Activated CD4-positive, alpha-beta T cell treated with anti-CD3 and anti-CD28 coated beads, Interleukin-2, Interleukin-6, amounts not matched to agents 100 ng/mL and 50 ng/mL, durations not matched to agents 16 hours and 8 hours (primary cell): ENCODE results near the gene HNRNPLL.
A peak's percentile ranks its signal among the peaks of the same experiment; 100 is the strongest.
"Not testable (repeated sequence)": the region's sequence is repeated elsewhere in the genome, so short reads cannot be mapped to it uniquely, and the experiment has no call there.

ENCODE experiments used
- DNase-seq: peaks from one replicate; pipeline ENCODE4 v3.0.0-alpha.2; 2020

The HNRNPLL gene

GRCh38 chr2:38619458-38620164 is 16.9 kb upstream of the HNRNPLL start:
- DNase-seq: no peak

DNA sequence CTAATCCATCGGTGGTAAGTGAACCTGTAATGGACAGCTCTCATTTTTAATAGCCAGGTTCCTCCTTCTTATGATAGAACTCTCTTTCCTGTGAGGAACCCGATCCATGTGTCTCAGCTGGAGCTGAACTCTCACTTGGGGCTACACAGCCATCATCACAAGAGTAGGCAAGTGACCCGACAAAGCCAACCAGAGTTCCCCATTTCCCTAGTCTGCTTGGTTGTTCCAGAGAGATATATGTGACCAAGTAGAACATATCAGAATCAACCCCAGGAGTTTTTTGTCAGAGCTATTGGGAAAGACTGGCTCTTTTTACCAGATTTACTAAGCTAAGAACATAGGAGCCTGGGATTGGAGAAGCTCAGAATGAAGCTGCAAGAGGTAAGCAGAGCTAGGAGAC is 14.6 kb upstream of the HNRNPLL start:
- DNase-seq: no peak

DNA sequence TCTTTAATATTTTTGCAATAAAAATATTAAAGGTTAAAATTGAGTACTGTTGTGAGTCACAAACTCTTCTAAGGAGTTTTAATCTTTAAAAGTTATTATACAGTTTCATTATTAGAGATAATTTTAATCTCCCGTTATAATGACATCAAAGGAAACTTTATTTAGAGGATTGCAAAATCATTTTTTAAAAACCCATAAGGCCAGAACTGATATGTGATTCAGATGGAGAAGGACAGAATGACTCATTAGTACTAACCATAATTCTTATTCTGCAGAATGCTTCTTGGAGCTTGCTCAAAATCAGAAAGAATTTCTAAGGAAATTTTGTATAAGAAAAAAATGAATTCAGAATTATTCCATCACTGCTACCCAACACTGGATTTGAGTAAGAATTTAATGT is 12.5 kb upstream of the HNRNPLL start:
- DNase-seq: peak; percentile 74

DNA sequence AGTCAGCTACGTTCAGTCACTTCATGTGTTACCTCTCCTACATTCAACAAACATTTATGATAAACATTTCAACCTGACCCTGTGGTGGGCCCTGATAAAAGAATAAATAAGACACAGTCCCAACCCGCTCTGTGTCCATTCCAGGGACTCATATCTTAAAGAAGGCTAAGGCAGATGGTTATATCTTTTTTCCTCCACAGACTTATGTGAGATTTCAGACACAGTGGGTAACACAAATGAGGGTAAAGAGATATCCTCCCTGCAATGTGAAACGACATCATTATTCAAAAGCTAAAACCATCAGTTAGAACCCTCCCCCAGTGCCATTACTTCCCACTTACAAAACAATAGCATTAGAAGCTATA is 11.1 kb upstream of the HNRNPLL start:
- no peak for DNase-seq

DNA sequence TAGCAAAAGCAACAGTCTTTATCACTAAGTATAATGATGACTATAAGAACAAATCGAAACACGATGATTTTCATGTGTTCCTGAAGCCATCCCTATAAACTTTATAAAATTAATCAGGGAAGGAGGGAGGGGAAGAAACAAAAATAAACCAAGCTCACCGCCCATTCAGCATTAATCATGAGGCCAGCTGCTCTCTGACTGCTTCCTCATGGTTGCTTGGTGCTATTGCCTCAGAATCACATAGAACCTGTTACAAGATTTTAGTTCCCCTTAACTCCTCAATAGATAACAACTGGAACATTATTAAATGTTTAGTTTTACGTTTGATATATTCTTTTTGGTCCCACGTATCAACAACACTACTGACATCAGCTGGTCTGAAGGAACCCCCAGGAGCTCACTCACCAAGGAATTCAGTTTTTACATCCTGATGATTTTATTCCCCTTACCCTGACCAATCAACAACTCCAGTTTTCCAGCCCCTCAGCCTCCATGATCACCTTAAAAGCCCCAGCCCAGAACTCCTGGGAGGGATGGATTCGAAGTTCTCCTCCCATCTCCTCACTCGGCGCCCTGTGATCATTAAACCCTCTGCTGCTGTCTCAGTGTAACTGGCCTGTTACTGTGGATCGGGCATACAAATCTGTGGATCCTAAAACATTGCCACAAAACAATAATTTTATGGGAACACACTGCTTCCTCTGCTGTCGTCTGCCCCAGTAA is 10.6 kb upstream of the HNRNPLL start:
- no peak for DNase-seq

GRCh38 chr2:38610851-38611801 is 8.4 kb upstream of the HNRNPLL start:
- peak; percentile 78 for DNase-seq

- DNase-seq: not testable (repeated sequence)
These were observed 6.5 kb upstream of the HNRNPLL start for GRCh38 chr2:38609246-38609645.

- peak; percentile 49 for DNase-seq
These were observed 6.0 kb upstream of the HNRNPLL start for GRCh38 chr2:38608755-38609154.

GRCh38 chr2:38605298-38605830 is 2.6 kb upstream of the HNRNPLL start:
- no peak for DNase-seq

DNA sequence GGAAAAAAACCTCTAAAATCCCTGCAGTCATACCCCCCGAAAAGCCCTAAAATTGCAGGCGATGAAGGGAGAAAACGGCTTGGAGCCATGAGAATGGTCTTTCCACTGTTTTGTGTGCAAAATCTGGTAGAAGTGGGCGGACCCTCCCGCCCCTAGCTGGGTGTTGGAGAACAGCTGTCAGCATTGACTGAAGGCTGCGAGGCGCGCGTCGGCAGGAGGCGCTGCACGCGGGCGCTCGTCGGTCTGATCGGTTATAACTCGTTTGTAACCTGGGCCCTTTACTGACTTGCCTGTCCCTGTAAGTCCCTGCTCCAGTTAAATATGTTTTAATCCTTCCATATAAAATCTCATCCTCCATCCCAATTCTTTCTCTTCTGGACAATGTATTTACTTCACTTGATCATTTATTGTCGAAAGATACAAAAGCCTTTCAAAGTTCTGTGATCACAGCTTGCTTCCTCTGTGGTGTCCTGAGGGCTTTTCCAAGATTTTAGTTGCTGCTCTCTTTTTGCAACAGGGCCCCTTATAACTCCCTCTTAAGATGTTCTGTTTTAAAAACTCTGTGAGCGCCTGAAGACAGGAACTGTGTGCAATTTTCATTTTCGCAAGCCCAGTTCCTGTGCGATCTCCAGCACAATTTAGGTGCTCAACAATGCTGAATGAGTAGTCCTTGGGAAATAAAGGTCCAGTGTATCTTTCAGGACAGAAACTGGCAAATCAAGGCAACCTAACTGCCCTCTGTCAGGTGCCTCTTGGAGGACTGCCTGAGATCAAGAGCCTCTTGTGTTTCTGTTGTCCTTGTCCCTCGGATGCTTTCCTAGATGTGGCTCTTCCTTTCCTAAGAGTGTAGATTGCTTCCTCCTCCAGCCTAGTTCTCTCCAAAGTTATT is 918 bp upstream of the HNRNPLL start:
- peak; percentile 92 for DNase-seq

DNA sequence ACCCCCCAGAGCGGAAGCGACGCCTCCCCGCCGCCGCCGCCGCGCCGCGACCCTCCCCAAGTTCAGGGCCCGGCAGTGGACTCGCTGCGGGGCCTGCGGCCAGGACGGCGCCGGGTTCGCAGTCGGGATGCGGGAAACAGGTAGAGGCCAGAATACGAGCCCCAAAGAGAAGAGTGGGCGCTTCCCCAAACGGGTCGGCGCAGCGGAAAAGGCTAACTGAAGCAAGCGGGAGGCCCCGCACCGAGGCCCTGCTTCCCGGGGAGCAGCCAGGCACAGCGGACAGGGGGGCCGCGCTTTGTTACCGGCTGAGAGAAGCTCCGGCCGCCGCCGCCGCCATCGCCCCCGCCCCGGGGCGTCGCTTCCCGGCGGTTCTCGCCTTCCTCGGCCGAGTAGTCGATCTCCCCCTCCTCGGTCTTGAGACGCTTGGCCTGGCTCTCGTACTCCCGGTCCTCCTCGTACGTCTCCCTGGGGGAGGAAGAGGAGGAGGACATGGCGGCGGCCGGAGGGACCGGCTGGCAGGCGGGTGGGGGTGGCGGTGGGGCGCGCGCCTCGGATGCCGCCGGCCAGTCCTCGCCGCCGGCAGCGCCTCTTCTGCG is 494 bp downstream of the HNRNPLL start:
- no peak for DNase-seq

DNA sequence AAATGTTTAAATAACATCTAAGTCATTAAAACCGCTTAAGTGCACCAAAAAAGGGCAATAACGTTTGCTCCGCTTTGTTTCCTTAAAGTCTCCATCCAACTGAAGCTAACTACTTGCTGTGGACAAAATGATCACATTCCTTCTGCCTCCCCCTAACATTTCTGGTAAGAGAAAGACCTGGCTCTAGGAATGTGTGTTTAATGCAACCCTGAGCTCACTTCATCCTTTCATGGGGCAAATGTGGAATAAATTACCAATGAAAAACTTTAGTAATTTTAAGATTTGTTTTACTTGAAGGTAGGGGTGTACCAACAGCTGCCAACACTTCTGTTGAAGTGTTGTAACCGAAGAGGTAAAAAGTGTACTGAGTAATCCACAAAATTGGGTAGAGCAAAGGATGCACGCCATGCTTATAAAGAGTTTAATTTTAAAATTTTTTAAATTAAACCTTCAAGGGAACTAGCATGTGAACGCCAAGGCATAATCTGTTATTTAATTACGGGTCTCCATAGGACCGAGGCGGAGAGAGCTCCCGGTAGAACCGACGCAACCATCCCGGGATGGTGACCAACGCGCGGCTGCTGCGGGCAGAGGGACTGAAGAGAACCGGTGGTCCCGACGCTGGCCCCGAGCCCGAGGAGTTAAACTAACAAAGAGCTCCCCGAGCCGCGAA is 1.1 kb downstream of the HNRNPLL start:
- no peak for DNase-seq

DNA sequence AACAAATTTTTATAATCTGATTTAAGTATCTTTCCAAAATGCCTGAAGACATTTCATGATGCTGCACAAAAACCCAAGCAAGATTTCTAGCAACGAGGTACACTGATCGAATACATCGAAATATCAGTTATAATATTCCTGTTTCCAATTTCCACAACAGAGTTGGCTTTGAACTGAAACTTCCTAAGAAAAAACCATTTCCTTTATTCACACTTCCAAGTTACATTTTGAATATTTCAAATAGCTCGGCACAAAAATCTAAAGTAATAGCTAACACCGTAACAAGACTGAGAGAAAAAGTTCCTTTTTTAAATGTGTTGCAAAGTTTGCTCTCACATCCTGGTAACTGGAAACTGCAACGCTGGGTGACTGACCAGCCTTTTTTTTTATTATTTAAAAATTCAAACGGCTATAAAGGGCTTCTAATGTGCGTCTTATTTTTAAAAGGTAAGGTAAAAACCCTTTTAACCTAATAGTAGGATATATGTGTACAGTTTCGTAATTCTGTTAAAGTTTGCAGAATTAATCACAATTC is 1.7 kb downstream of the HNRNPLL start:
- DNase-seq: no peak

DNA sequence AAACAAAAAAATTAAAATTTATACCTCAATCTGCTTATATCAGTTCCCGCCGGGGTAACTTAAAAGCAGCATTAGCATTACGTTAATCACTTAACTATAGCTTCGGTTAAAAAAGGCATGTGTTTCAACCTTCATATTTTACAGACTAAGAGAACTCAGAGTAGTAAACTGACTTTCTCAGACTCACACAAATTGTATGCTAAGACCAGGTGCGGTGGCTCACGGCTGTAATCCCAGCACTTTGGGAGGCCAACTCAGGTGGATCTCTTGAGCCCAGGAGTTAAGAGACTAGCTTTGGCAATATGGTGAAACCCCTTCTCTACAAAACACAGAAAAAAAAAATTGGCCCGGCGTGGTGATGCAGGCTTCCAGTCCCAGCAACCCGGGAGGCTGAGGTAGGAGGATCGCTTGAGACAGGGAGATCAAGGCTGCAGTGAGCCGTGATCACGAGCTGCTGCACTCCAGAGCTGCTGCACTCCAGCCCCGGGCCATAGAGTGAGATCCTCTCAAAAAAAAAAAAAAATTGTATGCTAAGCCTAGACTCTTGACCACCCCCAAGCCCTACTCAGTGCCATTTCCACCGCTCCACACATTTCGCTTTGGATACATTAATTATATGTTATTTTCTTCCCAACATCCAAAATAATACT is 2.4 kb downstream of the HNRNPLL start:
- DNase-seq: peak; percentile 56

- DNase-seq: no peak
These were observed 3.0 kb downstream of the HNRNPLL start for GRCh38 chr2:38599706-38600105.

- no peak for DNase-seq
These were observed 3.8 kb downstream of the HNRNPLL start for GRCh38 chr2:38598991-38599295.

- DNase-seq: no peak
These were observed 4.3 kb downstream of the HNRNPLL start for GRCh38 chr2:38598200-38598990.

- no peak for DNase-seq
These were observed 5.6 kb downstream of the HNRNPLL start for GRCh38 chr2:38597115-38597514.

- DNase-seq: no peak
These were observed 6.5 kb downstream of the HNRNPLL start for GRCh38 chr2:38596229-38596628.

DNA sequence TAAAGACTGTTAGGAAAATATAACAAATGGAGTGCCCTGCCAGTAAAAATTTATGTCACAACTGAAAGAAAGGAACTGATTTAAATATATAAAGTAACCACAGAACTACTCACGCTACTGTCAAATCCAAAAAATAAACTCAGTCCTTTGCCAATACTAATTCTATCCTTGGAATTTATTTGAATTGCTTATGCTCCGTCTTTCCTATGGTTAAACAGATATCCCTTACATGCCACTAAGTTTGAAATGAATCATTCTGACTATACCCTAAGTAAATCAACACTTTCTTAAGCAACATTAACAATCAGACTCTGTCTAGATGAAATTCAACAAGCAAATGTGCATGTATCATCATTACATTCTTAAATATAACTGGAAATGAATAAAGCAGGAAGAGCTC is 9.8 kb downstream of the HNRNPLL start:
- DNase-seq: no peak
